ENCODE data around the gene HEXIM1. TPM values are rescaled to one million over a fixed set of nuclear protein-coding genes. Genes with fewer than 3 reads are reported as not detected.

The HEXIM1 gene
- polyA plus RNA-seq, 3 donors: 2.2 to 14.8 (median 2.5) TPM

DNA sequence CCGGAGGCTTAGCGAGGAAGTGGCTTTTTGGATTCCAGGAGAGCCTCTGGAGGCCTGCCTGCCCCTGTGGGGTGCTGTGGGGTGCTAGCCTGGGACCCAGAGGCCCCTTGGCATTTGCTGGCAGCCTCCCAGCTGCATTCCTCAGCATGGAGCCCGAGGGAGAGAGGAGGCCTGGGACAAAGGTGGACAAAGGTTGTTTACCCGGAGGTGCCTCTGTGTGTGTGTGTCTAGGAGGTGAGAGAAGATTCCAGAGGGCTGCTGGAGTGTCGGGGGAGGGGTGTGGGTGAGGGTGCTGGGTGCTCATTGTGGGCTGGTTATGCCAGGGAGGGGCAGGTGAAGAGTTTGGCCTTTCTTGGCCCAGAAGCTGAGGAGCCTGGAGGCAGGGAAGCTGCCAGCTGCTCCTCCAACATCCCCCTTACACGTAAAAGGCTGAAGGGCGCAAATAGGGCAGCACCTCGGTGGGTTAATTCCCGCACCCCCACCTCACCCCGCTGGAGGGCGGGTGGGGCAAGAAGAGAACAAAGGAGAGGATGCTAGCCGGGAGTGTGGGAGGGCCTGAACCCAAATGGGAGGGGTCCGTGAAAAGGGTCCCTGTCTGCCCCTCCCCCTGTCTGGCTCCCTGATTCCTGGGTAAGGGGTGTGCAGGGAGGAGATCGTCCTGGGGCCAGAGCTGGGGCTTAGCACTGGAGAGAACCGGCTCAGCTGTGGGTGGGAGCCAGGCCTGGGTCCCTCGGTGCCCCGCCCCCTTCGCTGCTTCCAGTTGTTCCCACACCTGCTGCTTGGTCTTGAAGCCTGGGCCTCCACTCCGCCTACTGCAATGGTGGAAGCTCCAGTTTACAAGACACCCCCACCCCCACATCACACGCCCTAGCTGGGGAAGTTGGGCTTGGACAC lies 23.3 kb downstream of the HEXIM1 start:
- no peaks in the 10 kb centered on the region for H3K9me3 Mint-ChIP-seq
- H3K27me3 Mint-ChIP-seq (ENCODE audit: low read depth in 3 of 3): no peaks in the 10 kb centered on the region
- peak overlapping the region; percentile 53 to 77 for H3K4me3 Mint-ChIP-seq
- H3K27ac Mint-ChIP-seq: peak overlapping the region; percentile 92 to 99 (median 98)
- peaks cover 13% of the 10 kb centered on the region for H3K79me2 ChIP-seq (ENCODE audit: insufficient read depth, low read length)
- peaks cover 5 to 18% of the 10 kb centered on the region in 2 donors for H3K36me3 Mint-ChIP-seq
- H3K4me3 ChIP-seq (replicated peaks in 1 of 3; ENCODE audit: low read depth in 2 of 3, low read length in 3 of 3): peak overlapping the region in 1 of 3 experiments; percentile 73
- intact Hi-C loops (cut with micrococcal nuclease): no loop called here
- no peaks in the 10 kb centered on the region for H3K27me3 ChIP-seq (ENCODE audit: control insufficient read depth in 2 of 2, insufficient read depth in 2 of 2, low read length in 2 of 2)
- TF ChIP-seq, protein P1, sequence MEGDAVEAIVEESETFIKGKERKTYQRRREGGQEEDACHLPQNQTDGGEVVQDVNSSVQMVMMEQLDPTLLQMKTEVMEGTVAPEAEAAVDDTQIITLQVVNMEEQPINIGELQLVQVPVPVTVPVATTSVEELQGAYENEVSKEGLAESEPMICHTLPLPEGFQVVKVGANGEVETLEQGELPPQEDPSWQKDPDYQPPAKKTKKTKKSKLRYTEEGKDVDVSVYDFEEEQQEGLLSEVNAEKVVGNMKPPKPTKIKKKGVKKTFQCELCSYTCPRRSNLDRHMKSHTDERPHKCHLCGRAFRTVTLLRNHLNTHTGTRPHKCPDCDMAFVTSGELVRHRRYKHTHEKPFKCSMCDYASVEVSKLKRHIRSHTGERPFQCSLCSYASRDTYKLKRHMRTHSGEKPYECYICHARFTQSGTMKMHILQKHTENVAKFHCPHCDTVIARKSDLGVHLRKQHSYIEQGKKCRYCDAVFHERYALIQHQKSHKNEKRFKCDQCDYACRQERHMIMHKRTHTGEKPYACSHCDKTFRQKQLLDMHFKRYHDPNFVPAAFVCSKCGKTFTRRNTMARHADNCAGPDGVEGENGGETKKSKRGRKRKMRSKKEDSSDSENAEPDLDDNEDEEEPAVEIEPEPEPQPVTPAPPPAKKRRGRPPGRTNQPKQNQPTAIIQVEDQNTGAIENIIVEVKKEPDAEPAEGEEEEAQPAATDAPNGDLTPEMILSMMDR (IDR thresholded peaks at IDR 0.05): no peak
- H4K20me1 ChIP-seq (ENCODE audit: insufficient read depth, low read length): no peaks in the 10 kb centered on the region
- peak overlapping the region; percentile 81 for H3K4me2 ChIP-seq (replicated peaks; ENCODE audit: extremely low read depth, low read length, poor library complexity, severe bottlenecking)
- peak overlapping the region; percentile 56 for H3K9ac ChIP-seq (ENCODE audit: insufficient read depth, low read length, poor library complexity, severe bottlenecking)
- peak overlapping the region; percentile 76 for H2AFZ ChIP-seq (ENCODE audit: insufficient read depth, low read depth, low read length, poor library complexity, severe bottlenecking)
- 42% methylated on average over 13 of the region's 20 CpGs for WGBS (ENCODE audit: insufficient coverage)
- no peaks in the 10 kb centered on the region for H3K36me3 ChIP-seq (replicated peaks in 1 of 2; ENCODE audit: control insufficient read depth in 1 of 2, insufficient read depth in 2 of 2, low read length in 2 of 2)
- peak in 1 of 3 donors; percentile 36 for DNase-seq
- H3K4me1 ChIP-seq (ENCODE audit: control insufficient read depth in 1 of 2, insufficient read depth in 2 of 2, low read length in 2 of 2): peaks cover 58 to 61% of the 10 kb centered on the region in 2 donors
- H3K27ac ChIP-seq (ENCODE audit: low read depth in 1 of 2, low read length in 2 of 2): peak overlapping the region; percentile 77 to 92
- H3K4me1 Mint-ChIP-seq: peaks cover 52% of the 10 kb centered on the region
- no peaks in the 10 kb centered on the region for H3K9me3 ChIP-seq (replicated peaks in 1 of 2; ENCODE audit: control insufficient read depth in 1 of 2, insufficient read depth in 1 of 2, low read length in 2 of 2)

DNA sequence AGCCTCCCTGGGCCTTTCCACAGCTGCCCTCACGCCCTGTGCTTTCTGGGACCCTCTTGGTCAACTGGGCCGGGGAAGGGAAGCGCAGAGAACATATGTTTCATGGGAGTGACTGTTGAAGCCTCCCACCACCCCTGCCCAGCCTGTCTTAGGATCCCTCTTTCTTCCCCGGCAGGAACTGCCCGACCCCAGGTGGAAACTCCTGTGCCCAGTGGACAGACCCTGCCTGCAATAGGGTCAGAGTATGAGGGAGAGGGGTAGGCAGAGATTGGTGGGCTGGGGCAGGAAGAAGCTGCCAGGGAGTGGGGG lies 23.9 kb downstream of the HEXIM1 start:
- Mint-ChIP-seq H3K4me3 (peak overlapping the region; percentile 12 to 70), H3K9me3 (no peaks in the 10 kb centered on the region), H3K27ac (peak overlapping the region; percentile 86 to 99 (median 98)), H3K4me1 (peaks cover 56% of the 10 kb centered on the region), H3K36me3 (peaks cover 5 to 18% of the 10 kb centered on the region in 2 donors), H3K27me3 (ENCODE audit: low read depth in 3 of 3) (no peaks in the 10 kb centered on the region)
- 20% methylated on average over 1 of the region's 5 CpGs for WGBS (ENCODE audit: insufficient coverage)
- DNase-seq: no peak
- peak overlapping the region; percentile 56 for H3K9ac ChIP-seq (ENCODE audit: insufficient read depth, low read length, poor library complexity, severe bottlenecking)
- no peaks in the 10 kb centered on the region for H4K20me1 ChIP-seq (ENCODE audit: insufficient read depth, low read length)
- H3K79me2 ChIP-seq (ENCODE audit: insufficient read depth, low read length): peaks cover 13% of the 10 kb centered on the region
- peak overlapping the region; percentile 77 to 92 for H3K27ac ChIP-seq (ENCODE audit: low read depth in 1 of 2, low read length in 2 of 2)
- intact Hi-C loops (cut with micrococcal nuclease): no loop called here
- H3K36me3 ChIP-seq (replicated peaks in 1 of 2; ENCODE audit: control insufficient read depth in 1 of 2, insufficient read depth in 2 of 2, low read length in 2 of 2): no peaks in the 10 kb centered on the region
- peaks cover 60 to 61% of the 10 kb centered on the region in 2 donors for H3K4me1 ChIP-seq (ENCODE audit: control insufficient read depth in 1 of 2, insufficient read depth in 2 of 2, low read length in 2 of 2)
- peak overlapping the region in 2 of 3 experiments; percentile 2 to 73 for H3K4me3 ChIP-seq (replicated peaks in 1 of 3; ENCODE audit: low read depth in 2 of 3, low read length in 3 of 3)
- H3K27me3 ChIP-seq (ENCODE audit: control insufficient read depth in 2 of 2, insufficient read depth in 2 of 2, low read length in 2 of 2): no peaks in the 10 kb centered on the region
- TF ChIP-seq, protein P1 (IDR thresholded peaks at IDR 0.05): no peak
- H3K9me3 ChIP-seq (replicated peaks in 1 of 2; ENCODE audit: control insufficient read depth in 1 of 2, insufficient read depth in 1 of 2, low read length in 2 of 2): no peaks in the 10 kb centered on the region
- peak overlapping the region; percentile 81 for H3K4me2 ChIP-seq (replicated peaks; ENCODE audit: extremely low read depth, low read length, poor library complexity, severe bottlenecking)
- H2AFZ ChIP-seq (ENCODE audit: insufficient read depth, low read depth, low read length, poor library complexity, severe bottlenecking): peak overlapping the region; percentile 76
